Type B pancreatic cell (in vitro differentiated cells): Measurements from ENCODE around the gene SLC29A2. TPM values are rescaled to one million over a fixed set of nuclear protein-coding genes. Genes with fewer than 3 reads are reported as not detected.

Experiments
- DNase-seq: peaks from one replicate; pipeline ENCODE4 v3.0.0; 2021; ENCODE audit warnings: mixed read lengths; ENCODE audit not compliant: unreplicated experiment; ENCODE audit errors: extremely low spot score
- H3K27ac Mint-ChIP-seq: 2 replicates; pipeline ENCODE4 v1.8.0; 2021; ENCODE audit warnings: mild to moderate bottlenecking, mixed read lengths
- H3K27me3 Mint-ChIP-seq: 2 replicates; pipeline ENCODE4 v1.8.0; 2021; ENCODE audit warnings: mixed read lengths
- H3K36me3 Mint-ChIP-seq: 2 replicates; pipeline ENCODE4 v1.8.0; 2021; ENCODE audit warnings: mixed read lengths
- H3K4me1 Mint-ChIP-seq: one replicate; pipeline ENCODE4 v1.8.0; 2021; ENCODE audit warnings: mixed read lengths; ENCODE audit not compliant: unreplicated experiment
- H3K4me3 Mint-ChIP-seq: 2 replicates; pipeline ENCODE4 v1.8.0; 2021; ENCODE audit warnings: mild to moderate bottlenecking, mixed read lengths
- H3K9me3 Mint-ChIP-seq: 2 replicates; pipeline ENCODE4 v1.8.0; 2021; ENCODE audit warnings: mixed read lengths
- long read RNA-seq: library from polyadenylated mRNA; unstranded; transcript quantifications from one replicate; pipeline ENCODE4 v2.0.0, GENCODE V29; 2020
- total RNA-seq: library from RNA; stranded (reverse); gene quantifications from 2 replicates; pipeline ENCODE4 v1.2.1, GENCODE V29; 2021; ENCODE audit warnings: low replicate concordance
- TF ChIP-seq, protein P1 (sequence below): fragments of 200-600 bp; sonication (generic); conservative IDR thresholded peaks from 2 replicates; pipeline ENCODE4 v1.5.0; 2021; ENCODE audit warnings: antibody characterized with exemption, mild to moderate bottlenecking

The SLC29A2 gene
- 22.2 and 31.7 TPM in 2 replicates for total RNA-seq
- long read RNA-seq, transcript SLC29A2-202 (12 exons, 2,514 nt): major isoform, 7 of 21 reads
- long read RNA-seq, partial matches to known transcripts: 6 of 21 reads
- long read RNA-seq, other reads (novel, unspliced or antisense): 8 of 21 reads

- peaks cover 11% of the 10 kb centered on the region for H3K36me3 Mint-ChIP-seq
- H3K4me1 Mint-ChIP-seq: peaks cover 15% of the 10 kb centered on the region
- H3K4me3 Mint-ChIP-seq: peak within 1 kb of the TSS; percentile 93
- peak; percentile 90 for DNase-seq
- peaks cover under 1% of the 10 kb centered on the region for H3K27me3 Mint-ChIP-seq
- no peaks in the 10 kb centered on the region for H3K9me3 Mint-ChIP-seq
- TF ChIP-seq, protein P1, sequence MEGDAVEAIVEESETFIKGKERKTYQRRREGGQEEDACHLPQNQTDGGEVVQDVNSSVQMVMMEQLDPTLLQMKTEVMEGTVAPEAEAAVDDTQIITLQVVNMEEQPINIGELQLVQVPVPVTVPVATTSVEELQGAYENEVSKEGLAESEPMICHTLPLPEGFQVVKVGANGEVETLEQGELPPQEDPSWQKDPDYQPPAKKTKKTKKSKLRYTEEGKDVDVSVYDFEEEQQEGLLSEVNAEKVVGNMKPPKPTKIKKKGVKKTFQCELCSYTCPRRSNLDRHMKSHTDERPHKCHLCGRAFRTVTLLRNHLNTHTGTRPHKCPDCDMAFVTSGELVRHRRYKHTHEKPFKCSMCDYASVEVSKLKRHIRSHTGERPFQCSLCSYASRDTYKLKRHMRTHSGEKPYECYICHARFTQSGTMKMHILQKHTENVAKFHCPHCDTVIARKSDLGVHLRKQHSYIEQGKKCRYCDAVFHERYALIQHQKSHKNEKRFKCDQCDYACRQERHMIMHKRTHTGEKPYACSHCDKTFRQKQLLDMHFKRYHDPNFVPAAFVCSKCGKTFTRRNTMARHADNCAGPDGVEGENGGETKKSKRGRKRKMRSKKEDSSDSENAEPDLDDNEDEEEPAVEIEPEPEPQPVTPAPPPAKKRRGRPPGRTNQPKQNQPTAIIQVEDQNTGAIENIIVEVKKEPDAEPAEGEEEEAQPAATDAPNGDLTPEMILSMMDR: no peak
- peak within 1 kb of the TSS; percentile 92 for H3K27ac Mint-ChIP-seq
Observed at GRCh38 chr11:66371627-66372415, at the start of gene SLC29A2. SLC29A2 (minus strand) TSS chr11:66371760; CDS start chr11:66371591, 169 bp downstream.

- peaks cover 5% of the 10 kb centered on the region for H3K4me1 Mint-ChIP-seq
- no peak for DNase-seq
- peaks cover 65% of the 10 kb centered on the region for H3K27me3 Mint-ChIP-seq
- TF ChIP-seq, protein P1: no peak
- no peak within 1 kb of the TSS for H3K4me3 Mint-ChIP-seq
- H3K27ac Mint-ChIP-seq: no peak within 1 kb of the TSS
- H3K9me3 Mint-ChIP-seq: peaks cover 5% of the 10 kb centered on the region
- H3K36me3 Mint-ChIP-seq: no peaks in the 10 kb centered on the region
Observed at GRCh38 chr11:66420671-66421476, 49.3 kb upstream of the SLC29A2 start, which contains the start of gene NPAS4. NPAS4 (plus strand) TSS chr11:66421035; CDS start chr11:66421180, 145 bp downstream.

DNA sequence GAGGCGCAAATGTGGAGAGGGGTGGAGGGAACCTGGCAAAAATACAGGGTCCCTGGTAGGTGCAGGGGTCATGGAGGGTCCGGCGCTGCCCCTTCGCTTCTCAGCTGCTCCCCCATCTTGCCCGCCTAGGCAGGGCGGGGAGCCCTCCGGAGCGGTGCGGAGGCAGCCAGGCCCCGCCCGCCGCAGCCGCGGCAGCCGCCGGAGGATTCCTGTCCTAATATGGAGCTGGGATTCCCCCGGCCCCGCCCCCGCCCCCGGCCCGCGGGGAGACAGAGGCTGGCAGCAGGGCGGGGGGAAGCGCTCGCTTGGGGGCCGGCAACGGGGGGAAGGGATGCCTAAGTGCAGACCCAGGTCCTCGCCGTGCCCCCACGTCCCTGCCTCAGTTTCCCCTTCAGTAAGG, 48.3 kb upstream of the SLC29A2 start:
- H3K27me3 Mint-ChIP-seq: peaks cover 73% of the 10 kb centered on the region
- H3K4me3 Mint-ChIP-seq: no peak overlapping the region
- no peaks in the 10 kb centered on the region for H3K36me3 Mint-ChIP-seq
- peaks cover 5% of the 10 kb centered on the region for H3K4me1 Mint-ChIP-seq
- peaks cover 5% of the 10 kb centered on the region for H3K9me3 Mint-ChIP-seq
- DNase-seq: no peak
- no peak overlapping the region for H3K27ac Mint-ChIP-seq
- TF ChIP-seq, protein P1: no peak

- peaks cover 77% of the 10 kb centered on the region for H3K27me3 Mint-ChIP-seq
- H3K4me3 Mint-ChIP-seq: peak overlapping the region; percentile 54
- H3K4me1 Mint-ChIP-seq: peaks cover 5% of the 10 kb centered on the region
- DNase-seq: no peak
- TF ChIP-seq, protein P1: no peak
- H3K9me3 Mint-ChIP-seq: peaks cover 5% of the 10 kb centered on the region
- H3K27ac Mint-ChIP-seq: no peak overlapping the region
- H3K36me3 Mint-ChIP-seq: no peaks in the 10 kb centered on the region
Observed at GRCh38 chr11:66418986-66419308, 47.4 kb upstream of the SLC29A2 start.

- H3K36me3 Mint-ChIP-seq: no peaks in the 10 kb centered on the region
- H3K4me1 Mint-ChIP-seq: peaks cover 5% of the 10 kb centered on the region
- H3K27me3 Mint-ChIP-seq: peaks cover 80% of the 10 kb centered on the region
- DNase-seq: peak; percentile 80
- H3K4me3 Mint-ChIP-seq: peak overlapping the region; percentile 54
- peaks cover 5% of the 10 kb centered on the region for H3K9me3 Mint-ChIP-seq
- TF ChIP-seq, protein P1: no peak
- no peak overlapping the region for H3K27ac Mint-ChIP-seq
Observed at GRCh38 chr11:66418168-66418985, 46.8 kb upstream of the SLC29A2 start.
